HUES48 (cell line): ENCODE data around the gene PALM.

Experiments
- H3K27ac ChIP-seq: one replicate; pipeline ENCODE4 v1.7.0; 2013; ENCODE audit warnings: low read depth, low read length, inconsistent platforms
- H3K27me3 ChIP-seq: 2 replicates; pipeline ENCODE4 v1.6.1; 2013; ENCODE audit warnings: mild to moderate bottlenecking, low read length; ENCODE audit not compliant: control insufficient read depth, insufficient read depth
- H3K36me3 ChIP-seq: 2 replicates; pipeline ENCODE4 v1.6.1; 2013; ENCODE audit warnings: low read length; ENCODE audit not compliant: control insufficient read depth, insufficient read depth
- H3K4me1 ChIP-seq: 2 replicates; pipeline ENCODE4 v1.6.1; 2013; ENCODE audit warnings: mild to moderate bottlenecking, low read length; ENCODE audit not compliant: control insufficient read depth, insufficient read depth
- H3K4me3 ChIP-seq: 2 replicates; pipeline ENCODE4 v1.5.1; 2013; ENCODE audit warnings: mild to moderate bottlenecking, low read depth, low read length
- H3K9ac ChIP-seq: 2 replicates; pipeline ENCODE4 v1.6.1; 2013; ENCODE audit warnings: mild to moderate bottlenecking, low read depth, low read length, moderate library complexity
- H3K9me3 ChIP-seq: 2 replicates; pipeline ENCODE4 v1.6.1; 2013; ENCODE audit warnings: low read length; ENCODE audit not compliant: control insufficient read depth, insufficient read depth

Gene PALM

DNA sequence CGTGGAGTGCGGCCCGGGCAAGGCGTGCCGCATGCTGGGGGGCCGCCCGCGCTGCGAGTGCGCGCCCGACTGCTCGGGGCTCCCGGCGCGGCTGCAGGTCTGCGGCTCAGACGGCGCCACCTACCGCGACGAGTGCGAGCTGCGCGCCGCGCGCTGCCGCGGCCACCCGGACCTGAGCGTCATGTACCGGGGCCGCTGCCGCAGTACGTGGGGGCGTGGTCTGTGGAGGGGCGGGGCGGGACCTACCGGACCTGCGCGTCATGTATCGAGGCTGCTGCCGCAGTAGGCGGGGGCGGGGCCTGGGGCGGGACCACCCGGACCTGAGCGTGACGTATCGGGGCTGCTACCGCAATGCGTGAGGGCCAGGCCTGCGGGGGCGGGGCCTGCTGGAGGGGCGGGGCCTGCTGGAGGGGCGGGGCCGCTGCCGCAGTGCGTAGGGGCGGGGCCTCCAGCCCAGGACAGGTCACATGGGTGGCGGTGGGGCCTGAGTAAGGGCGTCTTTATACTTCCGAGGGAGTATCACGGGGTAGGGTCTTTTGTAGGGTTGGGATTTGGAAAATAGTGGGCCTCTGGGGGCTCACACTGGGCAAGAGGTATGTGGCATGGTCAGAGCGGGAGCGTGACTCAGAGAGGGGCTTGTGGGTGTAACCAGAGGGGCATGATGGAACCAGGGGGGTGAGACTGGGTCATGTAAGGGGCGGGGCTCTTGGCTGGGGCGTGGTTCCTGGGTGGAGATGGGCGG is 28.3 kb upstream of the PALM start:
- Histone ChIP-seq H3K27ac (peak overlapping the region; percentile 90), H3K36me3 (no peaks in the 10 kb centered on the region), H3K27me3 (peaks cover 9% of the 10 kb centered on the region), H3K9ac (peak overlapping the region; percentile 78), H3K4me3 (peak overlapping the region; percentile 87), H3K4me1 (peaks cover 5% of the 10 kb centered on the region; the same call in 1 of the 2 replicates), H3K9me3 (no peaks in the 10 kb centered on the region)

DNA sequence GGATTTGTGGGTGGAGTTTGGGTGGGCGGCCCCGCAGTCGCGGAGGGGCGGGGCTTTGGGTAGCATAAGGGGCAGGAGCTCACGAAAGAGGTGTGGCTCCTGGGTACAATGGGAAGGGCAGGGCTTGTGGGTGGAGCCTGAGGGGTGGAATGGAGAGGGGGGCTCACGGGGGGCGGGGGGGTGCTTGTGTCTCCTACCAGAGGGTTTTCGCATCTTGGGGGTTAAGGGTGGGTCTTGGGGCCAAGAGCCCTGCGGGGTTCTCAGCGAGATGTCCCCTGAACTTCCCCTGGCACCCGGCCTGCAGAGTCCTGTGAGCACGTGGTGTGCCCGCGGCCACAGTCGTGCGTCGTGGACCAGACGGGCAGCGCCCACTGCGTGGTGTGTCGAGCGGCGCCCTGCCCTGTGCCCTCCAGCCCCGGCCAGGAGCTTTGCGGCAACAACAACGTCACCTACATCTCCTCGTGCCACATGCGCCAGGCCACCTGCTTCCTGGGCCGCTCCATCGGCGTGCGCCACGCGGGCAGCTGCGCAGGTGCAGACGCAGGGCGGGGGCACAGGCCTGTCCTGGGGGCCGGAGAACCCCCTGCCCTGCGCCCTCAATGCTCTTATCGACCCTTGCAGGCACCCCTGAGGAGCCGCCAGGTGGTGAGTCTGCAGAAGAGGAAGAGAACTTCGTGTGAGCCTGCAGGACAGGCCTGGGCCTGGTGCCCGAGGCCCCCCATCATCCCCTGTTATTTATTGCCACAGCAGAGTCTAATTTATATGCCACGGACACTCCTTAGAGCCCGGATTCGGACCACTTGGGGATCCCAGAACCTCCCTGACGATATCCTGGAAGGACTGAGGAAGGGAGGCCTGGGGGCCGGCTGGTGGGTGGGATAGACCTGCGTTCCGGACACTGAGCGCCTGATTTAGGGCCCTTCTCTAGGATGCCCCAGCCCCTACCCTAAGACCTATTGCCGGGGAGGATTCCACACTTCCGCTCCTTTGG is 27.4 kb upstream of the PALM start:
- Histone ChIP-seq H3K36me3 (no peaks in the 10 kb centered on the region), H3K4me1 (peaks cover 5% of the 10 kb centered on the region; the same call in 1 of the 2 replicates), H3K9me3 (no peaks in the 10 kb centered on the region), H3K9ac (no peak overlapping the region), H3K27ac (peak overlapping the region; percentile 90), H3K27me3 (peaks cover 5% of the 10 kb centered on the region), H3K4me3 (peak overlapping the region; percentile 87)

DNA sequence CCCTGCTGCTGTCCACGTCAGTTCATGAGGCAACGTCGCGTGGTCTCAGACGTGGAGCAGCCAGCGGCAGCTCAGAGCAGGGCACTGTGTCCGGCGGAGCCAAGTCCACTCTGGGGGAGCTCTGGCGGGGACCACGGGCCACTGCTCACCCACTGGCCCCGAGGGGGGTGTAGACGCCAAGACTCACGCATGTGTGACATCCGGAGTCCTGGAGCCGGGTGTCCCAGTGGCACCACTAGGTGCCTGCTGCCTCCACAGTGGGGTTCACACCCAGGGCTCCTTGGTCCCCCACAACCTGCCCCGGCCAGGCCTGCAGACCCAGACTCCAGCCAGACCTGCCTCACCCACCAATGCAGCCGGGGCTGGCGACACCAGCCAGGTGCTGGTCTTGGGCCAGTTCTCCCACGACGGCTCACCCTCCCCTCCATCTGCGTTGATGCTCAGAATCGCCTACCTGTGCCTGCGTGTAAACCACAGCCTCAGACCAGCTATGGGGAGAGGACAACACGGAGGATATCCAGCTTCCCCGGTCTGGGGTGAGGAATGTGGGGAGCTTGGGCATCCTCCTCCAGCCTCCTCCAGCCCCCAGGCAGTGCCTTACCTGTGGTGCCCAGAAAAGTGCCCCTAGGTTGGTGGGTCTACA is 25.9 kb upstream of the PALM start:
- H3K27ac ChIP-seq = no peak overlapping the region
- H3K9ac ChIP-seq = no peak overlapping the region
- no peaks in the 10 kb centered on the region for H3K9me3 ChIP-seq
- no peak overlapping the region for H3K4me3 ChIP-seq
- peaks cover 5% of the 10 kb centered on the region; the same call in 1 of the 2 replicates for H3K4me1 ChIP-seq
- H3K36me3 ChIP-seq = no peaks in the 10 kb centered on the region
- no peaks in the 10 kb centered on the region for H3K27me3 ChIP-seq

DNA sequence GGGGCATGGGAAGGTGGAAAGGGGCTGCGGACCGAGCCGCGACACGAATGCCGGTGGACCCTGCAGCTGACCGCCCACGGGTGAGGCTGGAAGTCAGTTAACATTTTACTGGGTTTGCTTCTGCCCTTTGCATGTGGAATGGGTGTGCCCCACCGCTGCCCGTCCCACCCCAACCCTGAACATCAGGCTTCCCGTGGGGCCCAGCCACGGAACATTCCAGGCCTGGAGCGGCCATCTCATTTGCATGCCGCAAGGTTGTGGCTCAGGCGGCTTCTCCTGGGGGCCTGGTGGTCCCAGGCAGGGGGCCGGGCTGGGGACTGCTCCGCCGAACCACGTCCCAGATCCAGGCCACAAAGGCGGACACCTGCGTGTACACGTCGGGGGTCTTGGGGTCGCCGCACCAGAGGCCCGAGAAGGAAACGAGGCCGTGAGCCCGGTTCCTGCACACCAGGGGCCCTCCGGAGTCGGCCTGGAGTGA is 23.2 kb upstream of the PALM start:
- Histone ChIP-seq H3K27ac (no peak overlapping the region), H3K4me1 (no peaks in the 10 kb centered on the region), H3K9ac (no peak overlapping the region), H3K9me3 (no peaks in the 10 kb centered on the region), H3K36me3 (no peaks in the 10 kb centered on the region), H3K27me3 (no peaks in the 10 kb centered on the region), H3K4me3 (no peak overlapping the region)

DNA sequence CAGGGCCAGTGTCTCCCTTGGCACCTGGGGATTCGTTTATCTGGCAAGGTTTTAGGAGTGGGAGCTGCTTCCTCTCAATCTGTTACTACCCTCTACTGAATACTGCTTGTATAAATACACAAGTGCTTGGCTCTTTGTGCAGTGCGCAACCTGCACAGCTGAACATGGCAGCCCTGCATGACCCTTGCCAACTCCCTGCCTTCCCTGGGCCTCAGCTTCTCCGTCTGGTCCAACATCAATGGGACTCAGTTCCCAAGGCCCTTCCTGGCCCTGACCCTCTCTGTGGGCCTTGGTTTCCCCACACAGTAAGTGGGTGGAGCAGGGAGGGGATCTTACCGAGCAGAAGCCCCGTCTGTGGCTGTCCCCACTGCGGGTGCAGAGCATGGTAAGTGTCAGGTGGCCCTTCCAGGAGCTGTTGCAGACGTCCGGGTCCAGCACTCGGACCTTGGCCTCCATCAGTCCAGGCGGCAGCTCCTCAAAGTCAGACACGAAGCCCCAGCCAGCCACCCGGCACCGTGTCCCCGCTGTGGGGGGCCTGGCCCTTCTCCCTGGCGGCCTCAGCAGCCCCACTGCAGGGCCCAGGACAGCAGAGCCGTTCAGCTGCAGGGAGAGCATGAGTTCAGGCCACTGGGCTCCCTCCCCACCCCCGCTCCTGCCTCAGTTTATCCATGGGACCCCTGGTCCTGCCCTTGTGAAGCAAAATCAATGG is 22.0 kb upstream of the PALM start:
- Histone ChIP-seq H3K4me1 (no peaks in the 10 kb centered on the region), H3K36me3 (no peaks in the 10 kb centered on the region), H3K4me3 (no peak overlapping the region), H3K27ac (no peak overlapping the region), H3K9ac (no peak overlapping the region), H3K9me3 (no peaks in the 10 kb centered on the region), H3K27me3 (no peaks in the 10 kb centered on the region)

GRCh38 chr19:687569-688166 is 21.1 kb upstream of the PALM start:
- no peaks in the 10 kb centered on the region for H3K36me3 ChIP-seq
- no peak overlapping the region for H3K27ac ChIP-seq
- H3K4me1 ChIP-seq = no peaks in the 10 kb centered on the region
- H3K9me3 ChIP-seq = no peaks in the 10 kb centered on the region
- no peak overlapping the region for H3K9ac ChIP-seq
- H3K27me3 ChIP-seq = no peaks in the 10 kb centered on the region
- H3K4me3 ChIP-seq = no peak overlapping the region

DNA sequence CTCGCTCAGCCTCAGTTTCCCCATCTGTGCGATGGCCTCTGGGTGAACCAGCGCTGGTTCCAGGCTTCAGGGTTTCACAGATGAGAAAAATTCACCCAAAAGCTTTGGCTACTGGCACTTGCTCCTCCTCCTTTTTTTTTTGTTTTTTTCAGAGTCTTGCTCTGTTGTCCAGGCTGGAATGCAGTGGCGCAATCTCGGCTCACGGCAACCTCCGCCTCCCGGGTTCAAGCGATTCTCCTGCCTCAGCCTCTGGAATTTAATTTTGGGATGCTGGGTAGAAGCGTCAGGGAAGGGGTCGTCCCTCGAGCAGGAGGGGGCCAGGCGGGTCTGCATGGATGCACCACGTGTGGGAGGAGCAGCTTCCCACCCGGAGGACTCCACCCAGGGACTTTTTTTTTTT is 20.5 kb upstream of the PALM start:
- Histone ChIP-seq H3K9ac (no peak overlapping the region), H3K4me3 (no peak overlapping the region), H3K9me3 (no peaks in the 10 kb centered on the region), H3K27ac (no peak overlapping the region), H3K27me3 (no peaks in the 10 kb centered on the region), H3K36me3 (no peaks in the 10 kb centered on the region), H3K4me1 (no peaks in the 10 kb centered on the region)

DNA sequence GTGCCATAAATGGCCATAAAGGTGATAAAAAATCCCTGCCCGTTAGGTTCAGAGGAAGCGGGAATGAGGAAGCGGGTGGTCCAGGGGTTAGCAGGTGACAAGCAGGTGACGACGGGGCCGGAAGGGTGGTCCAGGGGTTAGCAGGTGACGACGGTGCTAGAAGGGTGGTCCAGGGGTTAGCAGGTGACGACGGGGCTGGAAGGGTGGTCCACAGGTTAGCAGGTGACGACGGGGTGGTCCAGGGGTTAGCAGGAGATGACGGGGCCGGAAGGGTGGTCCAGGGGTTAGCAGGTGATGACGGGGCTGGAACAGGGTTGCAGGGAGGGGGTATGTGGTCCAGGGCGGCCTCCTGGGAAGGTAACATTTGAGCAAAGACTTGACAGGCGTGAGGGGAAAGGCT is 19.7 kb upstream of the PALM start:
- Histone ChIP-seq H3K4me1 (no peaks in the 10 kb centered on the region), H3K36me3 (no peaks in the 10 kb centered on the region), H3K27ac (no peak overlapping the region), H3K9me3 (no peaks in the 10 kb centered on the region), H3K9ac (no peak overlapping the region), H3K27me3 (no peaks in the 10 kb centered on the region), H3K4me3 (no peak overlapping the region)

GRCh38 chr19:690203-690602 is 18.5 kb upstream of the PALM start:
- no peaks in the 10 kb centered on the region for H3K36me3 ChIP-seq
- no peaks in the 10 kb centered on the region for H3K27me3 ChIP-seq
- no peak overlapping the region for H3K27ac ChIP-seq
- H3K4me1 ChIP-seq = no peaks in the 10 kb centered on the region
- H3K9me3 ChIP-seq = no peaks in the 10 kb centered on the region
- no peak overlapping the region for H3K4me3 ChIP-seq
- no peak overlapping the region for H3K9ac ChIP-seq
